Left ventricle myocardium inferior (tissue), 1 donor: ENCODE results near the gene GBX1. TPM values are rescaled to one million over a fixed set of nuclear protein-coding genes. Genes with fewer than 3 reads are reported as not detected.

Source experiments
- DNase-seq: peaks from one replicate; pipeline ENCODE4 v3.0.0-alpha.2; 2020
- H3K27ac ChIP-seq: fragments of 200-600 bp; replicated peaks from 2 replicates; pipeline ENCODE4 v1.8.0; 2021
- H3K27me3 ChIP-seq: fragments of 200-600 bp; 2 replicates; pipeline ENCODE4 v1.8.0; 2021; ENCODE audit warnings: low read depth
- H3K36me3 ChIP-seq: fragments of 200-600 bp; 2 replicates; pipeline ENCODE4 v1.8.0; 2021
- H3K4me1 ChIP-seq: fragments of 200-600 bp; 2 replicates; pipeline ENCODE4 v1.8.0; 2021
- H3K4me3 ChIP-seq: fragments of 200-600 bp; 2 replicates; pipeline ENCODE4 v1.8.0; 2021; ENCODE audit warnings: mild to moderate bottlenecking, moderate library complexity
- H3K9me3 ChIP-seq: fragments of 200-600 bp; replicated peaks from 2 replicates; pipeline ENCODE4 v1.8.0; 2021
- intact Hi-C: fragments of 100-400 bp; cut with micrococcal nuclease; formaldehyde crosslinking; loops from one replicate; pipeline ENCODE4 v1.11.0; 2022
- total RNA-seq: library from RNA; stranded (reverse); fragmentation: NEBNext Ultra II Directional; extraction: Animal tissue kit (Norgen Biotek cat#: 25700); gene quantifications from one replicate; pipeline ENCODE4 v1.2.1, GENCODE V29; 2021
- TF ChIP-seq, protein P1 (sequence below): fragments of 200-600 bp; IDR thresholded peaks from 2 replicates; pipeline ENCODE4 v1.8.0; 2021; ENCODE audit warnings: antibody characterized with exemption, mild to moderate bottlenecking, borderline replicate concordance
- donor health status: DM: no; HTN: yes; CAD: no; lungs with severe emphysema.

Gene GBX1
- total RNA-seq, 1 donor from 2014 or later, result 1.9 TPM

DNA sequence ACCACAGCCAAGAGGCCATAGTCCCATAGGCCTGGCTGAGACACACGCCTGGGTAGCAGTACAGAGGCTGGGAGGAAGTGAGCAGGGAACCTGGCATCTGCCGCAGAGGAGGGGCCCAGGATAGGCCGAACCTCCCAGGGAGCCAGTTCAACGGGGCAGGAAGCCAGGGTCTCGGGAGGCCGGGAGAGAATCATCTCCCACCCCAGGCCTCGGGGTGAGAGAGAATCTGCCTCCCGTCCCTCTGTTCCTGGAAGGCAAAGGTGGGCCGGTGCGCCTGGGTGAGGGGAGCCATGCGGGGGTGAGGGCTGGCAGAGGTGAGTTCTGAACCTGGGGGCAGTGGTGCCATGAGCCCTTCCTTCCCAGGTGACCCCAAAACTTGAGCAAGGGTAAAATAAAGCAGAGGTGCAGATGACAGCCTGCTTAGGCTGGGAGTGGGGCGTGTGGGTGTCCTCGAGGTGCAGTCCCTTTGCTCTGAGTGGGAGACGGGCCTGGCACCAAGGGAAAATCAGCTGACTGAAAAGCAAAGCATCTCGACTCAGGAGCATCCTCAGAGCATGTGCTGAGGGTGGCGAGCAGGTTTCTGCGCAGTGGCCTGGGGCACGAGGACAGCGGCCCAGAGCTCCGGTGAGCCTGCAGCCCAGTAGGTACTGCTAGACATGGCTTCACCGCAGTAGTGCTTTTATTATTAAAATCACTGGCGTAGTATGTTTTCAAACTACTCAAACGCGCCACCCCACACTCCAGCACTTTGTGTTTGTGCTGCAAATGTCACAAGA lies 65.7 kb downstream of the GBX1 start:
- DNase-seq, result no peak
- intact Hi-C loops, result loop anchor here (10.0 kb wide), 1 partner anchor 67 kb away; no protein-coding TSS in a partner anchor

DNA sequence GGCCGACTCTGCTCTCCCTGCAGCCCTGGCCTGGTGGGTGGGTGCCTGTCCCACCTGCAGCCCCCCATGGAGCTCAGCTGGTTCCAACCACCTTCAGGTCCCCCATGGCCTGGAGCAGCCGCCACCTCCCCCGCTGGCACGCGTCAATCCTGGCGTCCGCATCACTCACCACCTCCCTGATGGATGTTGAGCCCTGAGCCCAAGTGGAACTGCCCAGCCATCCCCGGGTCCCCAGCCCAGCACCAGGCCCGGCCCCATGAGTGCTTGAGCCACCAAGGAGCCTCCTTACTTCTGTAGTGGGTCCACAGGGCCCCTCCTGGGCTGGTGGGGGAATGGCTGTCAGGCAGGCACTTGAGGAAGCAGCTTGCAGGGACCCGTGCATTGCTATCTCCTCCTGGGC lies 66.6 kb downstream of the GBX1 start:
- DNase-seq, result no peak
- no peaks in the 10 kb centered on the region for H3K27me3 ChIP-seq
- H3K4me1 ChIP-seq, result peaks cover 56% of the 10 kb centered on the region
- no peaks in the 10 kb centered on the region for H3K36me3 ChIP-seq
- intact Hi-C loops, result loop anchor here (10.0 kb wide), 1 partner anchor 66 kb away; no protein-coding TSS in a partner anchor
- no peak overlapping the region for H3K27ac ChIP-seq
- H3K9me3 ChIP-seq, result no peaks in the 10 kb centered on the region
- H3K4me3 ChIP-seq, result no peak overlapping the region
- TF ChIP-seq, protein P1, sequence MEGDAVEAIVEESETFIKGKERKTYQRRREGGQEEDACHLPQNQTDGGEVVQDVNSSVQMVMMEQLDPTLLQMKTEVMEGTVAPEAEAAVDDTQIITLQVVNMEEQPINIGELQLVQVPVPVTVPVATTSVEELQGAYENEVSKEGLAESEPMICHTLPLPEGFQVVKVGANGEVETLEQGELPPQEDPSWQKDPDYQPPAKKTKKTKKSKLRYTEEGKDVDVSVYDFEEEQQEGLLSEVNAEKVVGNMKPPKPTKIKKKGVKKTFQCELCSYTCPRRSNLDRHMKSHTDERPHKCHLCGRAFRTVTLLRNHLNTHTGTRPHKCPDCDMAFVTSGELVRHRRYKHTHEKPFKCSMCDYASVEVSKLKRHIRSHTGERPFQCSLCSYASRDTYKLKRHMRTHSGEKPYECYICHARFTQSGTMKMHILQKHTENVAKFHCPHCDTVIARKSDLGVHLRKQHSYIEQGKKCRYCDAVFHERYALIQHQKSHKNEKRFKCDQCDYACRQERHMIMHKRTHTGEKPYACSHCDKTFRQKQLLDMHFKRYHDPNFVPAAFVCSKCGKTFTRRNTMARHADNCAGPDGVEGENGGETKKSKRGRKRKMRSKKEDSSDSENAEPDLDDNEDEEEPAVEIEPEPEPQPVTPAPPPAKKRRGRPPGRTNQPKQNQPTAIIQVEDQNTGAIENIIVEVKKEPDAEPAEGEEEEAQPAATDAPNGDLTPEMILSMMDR, result no peak

More for the DNA sequence above, 65.7 kb downstream of the GBX1 start:
- Histone ChIP-seq H3K36me3 (peaks cover 4% of the 10 kb centered on the region), H3K9me3 (no peaks in the 10 kb centered on the region), H3K27ac (peak overlapping the region; percentile 8), H3K27me3 (no peaks in the 10 kb centered on the region), H3K4me3 (no peak overlapping the region), H3K4me1 (peaks cover 56% of the 10 kb centered on the region)
- TF ChIP-seq, protein P1, result no peak

DNA sequence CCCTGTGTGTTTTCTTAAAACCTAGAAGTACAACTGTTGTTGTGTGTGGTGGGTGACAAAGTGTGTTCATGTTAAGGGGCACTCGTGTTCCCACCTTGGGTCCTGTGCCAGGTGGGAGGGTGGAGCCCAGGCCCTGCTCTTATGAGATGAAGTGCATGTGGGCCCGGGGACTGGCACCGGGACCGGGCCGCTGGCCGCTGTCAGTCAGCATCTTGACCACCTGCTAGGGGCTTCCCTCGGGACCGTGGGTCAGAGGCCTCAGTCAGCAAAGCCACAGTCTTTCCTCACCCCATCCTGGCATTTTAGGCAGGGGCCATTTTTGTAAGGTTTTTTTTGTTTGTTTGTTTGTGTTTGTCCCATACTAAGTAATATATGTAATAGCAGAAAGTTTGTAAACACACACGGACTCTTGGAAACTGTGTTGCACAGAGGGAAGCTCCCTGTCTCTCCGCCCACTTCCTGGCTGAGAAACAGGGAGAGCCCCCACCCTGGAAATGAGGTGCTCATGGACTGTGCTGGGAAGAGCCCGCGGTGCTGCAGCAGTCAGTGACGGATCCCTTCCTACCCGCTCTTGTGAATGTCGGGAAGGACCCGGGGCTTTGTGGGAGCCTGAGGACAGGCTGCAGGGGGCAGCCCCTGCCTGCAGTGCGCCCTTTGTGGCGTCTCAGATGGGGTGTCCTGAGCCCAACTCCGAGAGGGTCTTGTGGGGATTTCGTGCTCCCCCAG lies 67.8 kb downstream of the GBX1 start:
- Histone ChIP-seq H3K9me3 (no peaks in the 10 kb centered on the region), H3K36me3 (no peaks in the 10 kb centered on the region), H3K27ac (peak overlapping the region; percentile 33), H3K4me3 (peak overlapping the region; percentile 40), H3K27me3 (no peaks in the 10 kb centered on the region), H3K4me1 (peaks cover 59% of the 10 kb centered on the region)
- DNase-seq, result no peak
- intact Hi-C loops, result loop anchor here (10.0 kb wide), 1 partner anchor 65 kb away; no protein-coding TSS in a partner anchor
- TF ChIP-seq, protein P1, result no peak

Other genes with a start within 250 kb of the GBX1 start
- 94.1 TPM for gene KCNH2, start 189.4 kb downstream of the GBX1 start, total RNA-seq
- 12.6 TPM for gene NOS3, start 176.7 kb downstream of the GBX1 start, total RNA-seq
- gene ATG9B, start 143.2 kb downstream of the GBX1 start, total RNA-seq, result not detected
- 28.3 TPM for gene ABCB8, start 139.2 kb downstream of the GBX1 start, total RNA-seq
- gene ASIC3, start 119.2 kb downstream of the GBX1 start, total RNA-seq, result 5.3 TPM
- gene CDK5, start 109.8 kb downstream of the GBX1 start, total RNA-seq, result 9.6 TPM
- gene SLC4A2, start 108.1 kb downstream of the GBX1 start, total RNA-seq, result 62.9 TPM
- gene FASTK, start 86.9 kb downstream of the GBX1 start, total RNA-seq, result 75.7 TPM
- 30.1 TPM for gene TMUB1, start 84.2 kb downstream of the GBX1 start, total RNA-seq
- gene AGAP3, start 81.2 kb downstream of the GBX1 start, total RNA-seq, result 51.0 TPM
- 35.4 TPM for gene ASB10, start 19.6 kb upstream of the GBX1 start, total RNA-seq
- gene H2BK1, start 42.8 kb upstream of the GBX1 start, total RNA-seq, result not detected
- gene ABCF2, start 59.5 kb upstream of the GBX1 start, total RNA-seq, result 30.5 TPM
- gene CHPF2, start 64.8 kb upstream of the GBX1 start, total RNA-seq, result 17.3 TPM
- 104 TPM for gene SMARCD3, start 81.0 kb upstream of the GBX1 start, total RNA-seq
- gene NUB1, start 174.1 kb upstream of the GBX1 start, total RNA-seq, result 39.5 TPM
- gene WDR86, start 242.3 kb upstream of the GBX1 start, total RNA-seq, result 0.16 TPM